ENCODE measurements around the gene SLC39A1.

SLC39A1 gene

DNA sequence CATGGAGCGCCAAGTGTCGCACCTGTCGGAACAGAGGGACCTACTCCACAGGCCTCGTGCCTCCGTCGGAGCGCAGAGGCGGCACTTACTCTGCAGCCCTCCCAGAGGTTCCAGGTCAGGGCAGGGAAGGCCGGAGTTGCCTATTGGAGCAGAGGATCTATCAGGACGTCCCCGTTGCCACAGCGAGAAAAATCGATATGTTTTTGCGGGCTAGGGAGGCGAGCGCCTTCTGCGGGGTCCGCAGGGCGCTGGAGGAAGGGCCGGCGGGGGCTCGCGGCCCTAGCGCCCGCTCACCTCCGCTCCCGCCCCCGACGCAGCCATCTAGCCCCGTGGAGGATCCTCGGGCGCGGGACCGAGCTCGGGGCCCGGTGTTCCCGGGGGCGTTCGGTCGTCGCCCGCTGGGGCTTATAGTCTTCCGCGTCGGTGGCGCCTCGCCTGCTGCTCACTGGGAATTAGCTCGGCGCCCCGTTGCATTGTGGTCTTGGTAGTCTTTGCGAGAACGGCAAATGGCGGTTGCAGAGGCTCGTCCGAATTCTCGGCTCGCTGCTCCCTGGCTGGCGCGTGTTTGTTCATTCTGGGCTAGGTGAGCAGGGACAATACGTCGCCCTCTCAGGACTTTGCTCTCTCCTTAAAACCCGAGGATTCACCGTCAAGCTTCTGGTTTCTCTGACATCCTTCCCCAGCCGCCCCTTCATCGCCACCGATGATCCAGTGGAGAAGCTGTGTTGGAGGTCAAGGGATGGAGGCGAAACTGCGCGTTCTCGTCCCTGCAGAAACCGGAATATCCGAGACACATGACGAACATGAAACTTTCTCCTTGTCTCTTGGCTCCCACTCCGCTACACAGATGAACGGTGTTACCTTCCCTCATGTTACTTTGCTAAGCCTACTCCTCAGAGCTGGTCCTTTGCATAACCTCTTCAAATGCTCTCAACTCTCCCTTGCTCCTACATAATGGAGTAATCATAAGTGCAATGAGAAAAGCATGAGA lies 14.2 kb upstream of the SLC39A1 start, which contains the start of gene JTB:
JTB (minus strand) TSS at position 425 of the 991 bp plus-strand sequence; CDS start at position 3, 422 bp downstream.
- peak; percentile 69 to 75 (median 75) for DNase-seq (ENCODE audit: low read depth in 3 of 3)

DNA sequence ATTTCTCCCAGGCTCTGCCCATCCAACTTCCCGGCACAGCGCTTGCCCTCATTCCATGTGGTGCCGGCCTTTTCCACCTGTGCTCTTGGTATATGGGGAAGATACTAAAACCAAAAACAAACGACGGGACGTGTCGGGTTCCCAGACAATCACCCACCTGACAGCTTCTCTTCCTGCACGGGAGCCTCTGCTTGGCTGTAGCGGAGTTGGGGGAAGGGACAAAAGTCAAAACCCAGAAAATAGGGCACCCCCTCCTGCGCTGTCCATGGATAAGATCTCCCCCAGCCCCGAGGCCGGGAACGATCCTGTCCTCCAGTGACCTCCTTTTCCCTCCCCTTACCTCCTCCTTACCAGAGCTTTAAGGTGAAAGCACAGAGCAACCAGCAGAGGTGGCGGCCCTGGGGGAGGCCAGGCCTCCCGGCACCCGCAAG lies 13.5 kb upstream of the SLC39A1 start:
- DNase-seq (ENCODE audit: low read depth in 3 of 3) = no peak

DNA sequence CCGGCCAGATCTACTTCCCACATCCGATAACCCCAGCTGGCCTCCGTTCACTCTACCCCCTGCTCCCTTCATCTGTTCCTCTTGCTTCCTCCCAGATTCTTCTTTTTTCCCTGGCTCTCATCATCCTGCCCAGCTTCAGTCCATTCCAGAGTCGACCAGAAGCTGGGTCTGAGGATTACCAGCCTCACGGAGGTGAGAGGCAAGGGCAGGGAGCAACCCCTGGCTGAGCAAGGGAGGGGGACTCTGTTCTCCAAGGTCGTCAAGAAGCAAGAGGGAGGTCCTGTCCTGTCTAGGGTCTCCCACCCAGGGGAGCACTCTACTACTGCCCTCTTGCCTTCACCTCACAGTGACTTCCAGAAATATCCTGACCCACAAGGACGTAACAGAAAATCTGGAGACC lies 10.2 kb upstream of the SLC39A1 start:
- no peak for DNase-seq (ENCODE audit: low read depth in 3 of 3)

DNA sequence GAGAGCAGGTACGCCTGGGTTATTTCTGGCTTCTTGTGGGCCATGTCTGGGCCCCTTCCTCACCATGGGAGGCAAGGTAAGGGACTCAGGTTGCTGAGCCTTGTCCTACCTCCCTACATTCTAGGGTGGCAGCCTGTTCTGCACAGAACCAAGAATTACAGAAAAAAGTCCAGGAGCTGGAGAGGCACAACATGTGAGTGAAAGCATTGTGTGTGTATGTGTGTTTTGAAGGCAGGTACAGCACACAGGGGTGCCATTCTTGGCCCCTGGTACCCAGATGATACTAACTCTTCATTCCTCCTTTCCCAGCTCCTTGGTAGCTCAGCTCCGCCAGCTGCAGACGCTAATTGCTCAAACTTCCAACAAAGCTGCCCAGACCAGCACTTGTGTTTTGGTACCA lies 9.7 kb upstream of the SLC39A1 start:
- no peak for DNase-seq (ENCODE audit: low read depth in 3 of 3)

- no peak for DNase-seq (ENCODE audit: low read depth in 3 of 3)
Observed at GRCh38 chr1:153970346-153970745, 7.0 kb upstream of the SLC39A1 start.

DNA sequence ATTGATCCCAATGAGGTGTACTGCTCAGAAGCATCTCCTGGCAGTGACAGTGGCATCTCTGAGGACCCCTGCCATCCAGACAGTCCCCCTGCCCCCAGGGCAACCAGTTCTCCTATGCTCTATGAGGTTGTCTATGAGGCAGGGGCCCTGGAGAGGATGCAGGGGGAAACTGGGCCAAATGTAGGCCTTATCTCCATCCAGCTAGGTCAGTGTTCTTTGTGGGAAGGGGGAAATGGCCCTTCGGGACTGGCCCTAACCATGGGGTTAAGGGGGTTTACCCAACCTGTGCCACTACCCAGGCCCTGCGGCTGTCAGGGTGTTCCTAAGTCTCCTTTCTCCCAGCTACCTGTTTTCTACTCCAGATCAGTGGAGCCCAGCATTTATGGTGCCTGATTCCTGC lies 5.6 kb upstream of the SLC39A1 start:
- no peak for DNase-seq (ENCODE audit: low read depth in 3 of 3)

DNA sequence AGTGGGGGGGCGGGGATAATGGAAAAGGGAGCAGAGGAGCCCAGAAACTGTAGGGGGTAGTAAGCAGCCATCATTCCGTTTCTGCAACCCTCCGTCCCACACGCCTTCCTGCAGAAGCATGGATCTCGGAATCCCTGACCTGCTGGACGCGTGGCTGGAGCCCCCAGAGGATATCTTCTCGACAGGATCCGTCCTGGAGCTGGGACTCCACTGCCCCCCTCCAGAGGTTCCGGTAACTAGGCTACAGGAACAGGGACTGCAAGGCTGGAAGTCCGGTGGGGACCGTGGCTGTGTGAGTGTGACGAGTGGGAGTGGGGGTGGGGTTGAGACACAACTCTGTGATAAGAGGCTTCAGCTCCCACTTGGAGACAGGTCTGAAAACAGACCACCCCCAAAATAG lies 5.1 kb upstream of the SLC39A1 start:
- no peak for DNase-seq (ENCODE audit: low read depth in 3 of 3)

- DNase-seq (ENCODE audit: low read depth in 3 of 3) = no peak
Observed at GRCh38 chr1:153968000-153968363, 4.6 kb upstream of the SLC39A1 start.

GRCh38 chr1:153967107-153967999 lies 4.0 kb upstream of the SLC39A1 start, which contains the start of gene CREB3L4:
Gene CREB3L4, plus strand, starts transcription at chr1:153967902. Its CDS starts 624 bp downstream, at chr1:153968526.
- DNase-seq (ENCODE audit: low read depth in 3 of 3) = peak; percentile 50 to 61 (median 60)

- DNase-seq (ENCODE audit: low read depth in 3 of 3) = no peak
Observed at GRCh38 chr1:153963850-153964331, 554 bp upstream of the SLC39A1 start.

DNA sequence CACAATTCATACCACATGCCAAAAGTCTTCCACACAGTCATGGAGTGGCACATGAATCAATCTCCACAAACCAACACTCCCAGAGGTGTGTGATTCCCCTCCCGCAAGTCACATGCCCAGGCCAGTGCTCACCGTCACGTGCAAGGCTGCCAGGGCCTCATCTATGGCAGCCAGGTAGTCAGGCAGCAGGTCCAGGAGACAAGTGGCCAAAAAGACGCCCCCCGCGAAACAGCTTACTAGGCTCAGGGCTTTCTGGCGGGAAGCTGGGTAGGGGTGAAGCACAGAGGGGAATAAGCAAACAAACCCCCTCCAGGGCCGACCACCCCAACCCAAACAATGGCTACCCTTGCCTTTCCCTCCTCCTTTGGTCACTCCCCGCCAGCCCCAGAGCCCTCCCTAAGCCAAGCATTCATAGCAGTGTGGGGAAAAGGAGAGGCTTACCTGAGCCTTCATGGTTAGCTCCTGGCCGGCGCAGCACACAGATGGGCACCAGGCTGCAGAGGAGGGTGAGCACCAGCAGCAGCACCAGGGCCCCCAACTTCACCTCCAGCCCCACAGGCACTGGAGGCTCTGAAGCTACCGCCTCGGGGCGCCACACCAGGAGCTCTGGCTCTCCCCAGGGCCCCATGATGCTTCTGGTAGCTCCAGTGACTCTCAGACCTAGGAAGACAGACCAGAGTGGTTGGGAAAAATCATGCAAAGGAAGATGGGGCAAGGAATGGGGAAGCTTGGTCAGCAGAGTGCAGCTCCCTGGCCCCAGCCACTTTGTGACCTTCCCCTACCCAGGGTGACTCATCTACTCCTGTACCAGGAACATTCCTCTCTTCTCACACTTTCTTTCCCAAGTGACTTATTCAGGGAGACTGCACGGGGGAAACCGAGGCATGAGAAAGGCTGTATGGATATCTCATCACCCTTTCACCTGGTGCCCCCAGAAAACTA lies 978 bp downstream of the SLC39A1 start:
- no peak for DNase-seq (ENCODE audit: low read depth in 3 of 3)

GRCh38 chr1:153961421-153961820 lies 1.9 kb downstream of the SLC39A1 start:
- DNase-seq (ENCODE audit: low read depth in 3 of 3) = no peak

DNA sequence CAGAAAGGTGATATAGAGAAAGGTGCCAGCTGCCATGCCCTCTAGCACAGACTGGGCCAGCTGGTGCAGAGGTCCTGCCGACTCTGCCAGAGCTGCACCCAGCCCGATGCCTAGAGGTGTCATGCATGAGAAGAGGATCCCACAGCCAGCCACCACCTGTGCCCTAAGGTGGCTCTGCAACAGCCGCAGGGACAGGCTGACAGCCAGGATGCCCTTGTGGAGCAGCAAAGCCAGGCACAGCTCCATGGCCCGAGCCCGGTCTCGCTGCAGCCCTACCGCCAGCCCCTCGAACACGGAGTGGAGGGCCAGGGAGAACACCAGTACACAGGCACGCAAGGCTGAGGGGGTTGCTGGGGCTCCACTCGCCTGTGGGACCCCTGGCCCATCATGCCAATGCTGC lies 3.1 kb downstream of the SLC39A1 start:
- DNase-seq (ENCODE audit: low read depth in 3 of 3) = no peak

GRCh38 chr1:153959454-153959853 lies 3.9 kb downstream of the SLC39A1 start:
- DNase-seq (ENCODE audit: low read depth in 3 of 3) = no peak

DNA sequence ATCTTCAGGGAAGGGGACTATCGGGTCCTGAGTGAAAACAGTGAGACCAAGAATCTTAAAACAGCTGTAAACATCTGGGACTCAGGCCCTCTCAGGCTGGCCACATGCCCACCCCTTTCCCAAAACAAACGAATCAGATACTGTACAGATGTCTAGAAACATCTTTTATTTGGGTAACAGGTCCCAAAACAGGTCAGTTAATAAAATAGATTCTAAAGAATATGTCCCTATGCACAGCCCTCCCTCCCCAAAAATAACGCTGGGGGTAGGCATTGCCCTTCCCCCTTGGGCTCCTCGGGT lies 4.4 kb downstream of the SLC39A1 start:
- DNase-seq (ENCODE audit: low read depth in 3 of 3) = no peak

DNA sequence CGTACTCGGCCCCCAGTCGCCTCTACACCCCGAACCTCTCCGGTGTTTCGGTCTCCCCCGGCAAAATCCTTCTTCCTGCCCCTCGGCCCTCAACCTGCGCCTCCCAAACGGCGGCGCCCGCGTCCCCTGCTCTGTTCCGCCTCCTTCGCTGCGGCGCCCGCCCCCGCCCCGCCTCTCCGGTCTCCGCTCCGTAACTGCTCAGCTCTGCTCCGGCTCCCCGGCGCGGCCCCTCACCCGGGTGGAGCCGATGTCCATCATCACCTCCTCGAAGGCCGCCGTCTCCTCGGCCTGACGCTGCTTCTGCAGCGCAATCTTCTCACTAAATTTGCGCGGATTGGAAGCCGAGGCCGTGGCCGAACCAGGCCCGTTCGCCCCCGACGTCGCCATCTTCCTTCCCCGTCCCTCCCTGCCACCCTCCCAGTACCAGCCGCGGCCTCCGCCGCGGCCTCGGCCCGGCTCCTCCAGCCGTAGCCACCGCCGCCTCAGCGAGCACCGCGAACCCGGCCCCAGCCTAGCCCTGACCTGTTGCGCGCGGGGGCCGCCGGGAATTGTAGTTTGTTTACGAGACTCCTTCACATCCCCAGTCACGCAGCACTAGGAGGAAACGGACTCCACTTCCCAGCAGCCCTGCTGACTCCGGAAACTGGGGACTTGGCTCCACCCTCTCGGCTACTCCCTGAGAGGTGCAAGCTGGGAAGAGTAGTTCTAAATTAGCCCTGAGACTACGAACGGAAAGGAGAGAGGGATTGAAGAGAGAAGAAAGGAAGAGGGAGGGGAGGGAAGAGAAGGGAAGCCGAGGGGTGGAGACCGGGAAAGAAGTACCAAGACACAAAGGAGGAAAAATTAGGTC lies 5.0 kb downstream of the SLC39A1 start, which contains the start of gene CRTC2:
CRTC2 (minus strand) TSS at position 502 of the 850 bp plus-strand sequence; CDS start at position 387, 115 bp downstream.
- DNase-seq (ENCODE audit: low read depth in 3 of 3) = peak; percentile 94 to 95 (median 94)

DNA sequence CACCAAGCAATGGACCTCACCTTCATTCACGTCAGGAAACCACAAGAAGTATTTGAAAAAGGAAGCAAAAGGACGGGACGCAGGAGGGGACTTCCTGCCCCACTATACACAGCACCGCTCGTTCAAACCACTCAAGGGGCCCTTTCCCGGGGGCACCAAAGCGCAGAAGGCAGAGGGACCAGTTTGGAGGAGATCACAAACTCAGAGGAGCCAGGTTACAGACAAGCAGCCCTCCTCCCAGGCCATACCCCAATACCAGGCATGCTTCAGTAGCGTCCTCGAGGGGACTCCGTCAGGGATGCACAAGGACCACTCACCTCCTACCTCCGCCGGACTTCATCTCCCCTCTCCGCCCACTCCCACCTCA lies 5.6 kb downstream of the SLC39A1 start:
- DNase-seq (ENCODE audit: low read depth in 3 of 3) = no peak

DNA sequence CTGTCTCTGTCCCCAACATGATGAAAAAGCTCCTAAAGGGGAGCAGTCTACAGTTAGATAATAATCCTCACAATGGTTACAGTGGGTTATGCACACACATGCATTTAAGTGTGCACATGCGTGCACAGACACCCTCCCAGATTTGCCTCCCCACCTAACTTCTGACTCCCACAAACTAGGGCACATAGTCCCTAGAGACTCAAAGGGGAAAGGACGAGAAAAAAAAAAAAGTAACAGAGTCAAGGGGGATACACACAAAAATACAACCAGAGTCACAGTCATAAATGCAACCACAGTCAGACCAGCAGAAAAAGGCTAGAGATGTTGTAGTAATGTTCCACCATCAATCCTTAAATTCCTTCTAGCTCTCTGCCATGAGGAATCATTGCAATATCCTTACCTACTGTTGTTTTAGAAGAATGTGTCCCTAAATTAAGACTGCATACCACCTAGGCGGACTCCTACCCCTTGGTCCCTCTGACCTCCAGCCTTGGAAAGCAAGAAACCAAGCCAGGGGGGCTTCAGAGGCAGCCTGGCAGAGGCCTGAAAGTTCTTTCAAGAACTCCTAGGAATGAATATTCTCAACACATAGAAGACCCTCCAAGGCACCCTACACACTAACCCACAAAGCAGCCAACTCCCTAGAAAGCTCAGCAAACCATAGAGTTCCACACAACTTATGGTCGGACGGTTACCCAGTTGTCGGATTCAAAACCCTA lies 6.2 kb downstream of the SLC39A1 start:
- no peak for DNase-seq (ENCODE audit: low read depth in 3 of 3)

DNA sequence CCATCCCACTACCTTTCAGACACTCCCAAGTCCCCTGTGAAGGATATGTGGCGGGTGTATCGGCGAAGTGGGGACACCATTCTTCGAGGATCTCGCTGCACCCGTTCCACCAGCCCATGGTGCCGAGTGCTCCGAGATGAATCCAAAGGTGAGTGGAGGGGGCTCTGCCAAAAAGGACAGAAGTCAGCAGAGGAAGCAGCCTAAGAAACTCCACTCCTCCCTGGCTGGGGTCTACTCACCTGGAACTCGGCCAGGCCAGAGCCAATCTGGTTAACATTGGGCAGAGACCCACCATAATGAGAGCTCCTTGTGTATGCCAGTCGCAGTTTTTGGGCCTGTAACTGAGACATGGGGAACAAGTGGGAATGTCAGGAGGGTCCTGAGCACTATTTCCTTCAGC lies 8.5 kb downstream of the SLC39A1 start:
- no peak for DNase-seq (ENCODE audit: low read depth in 3 of 3)
